ENCODE results near the gene GATC. TPM values are rescaled to one million over a fixed set of nuclear protein-coding genes. Genes with fewer than 3 reads are reported as not detected.

GATC gene
- total and polyA plus RNA-seq, 2 experiments from 2014 or later: 12.7 to 19.3 TPM

- no peak overlapping the region for H3K4me3 ChIP-seq
- H3K36me3 ChIP-seq: no peaks in the 10 kb centered on the region
- H3K27ac ChIP-seq: no peak overlapping the region
- H3K9me3 ChIP-seq (ENCODE audit: low read depth): no peaks in the 10 kb centered on the region
- no peaks in the 10 kb centered on the region for H3K27me3 ChIP-seq
- DNase-seq (ENCODE audit: low read depth in 1 of 2, low spot score in 1 of 2): no peak
- TF ChIP-seq CTCF (IDR thresholded peaks at IDR 0.05; ENCODE audit: low read depth, low read length): no peak
- no peaks in the 10 kb centered on the region for H3K4me1 ChIP-seq (ENCODE audit: low read depth)
Measured at GRCh38 chr12:120425797-120426196, 20.4 kb upstream of the GATC start.

- H3K27me3 ChIP-seq: no peaks in the 10 kb centered on the region
- no peak overlapping the region for H3K27ac ChIP-seq
- no peaks in the 10 kb centered on the region for H3K36me3 ChIP-seq
- DNase-seq (ENCODE audit: low read depth in 1 of 2, low spot score in 1 of 2): no peak
- no peaks in the 10 kb centered on the region for H3K4me1 ChIP-seq (ENCODE audit: low read depth)
- no peak overlapping the region for H3K4me3 ChIP-seq
- no peaks in the 10 kb centered on the region for H3K9me3 ChIP-seq (ENCODE audit: low read depth)
- TF ChIP-seq CTCF (IDR thresholded peaks at IDR 0.05; ENCODE audit: low read depth, low read length): no peak
Measured at GRCh38 chr12:120428597-120429229, 17.5 kb upstream of the GATC start.

GRCh38 chr12:120429368-120429767 lies 16.9 kb upstream of the GATC start:
- H3K4me3 ChIP-seq: no peak overlapping the region
- no peaks in the 10 kb centered on the region for H3K9me3 ChIP-seq (ENCODE audit: low read depth)
- H3K27me3 ChIP-seq: no peaks in the 10 kb centered on the region
- no peak for TF ChIP-seq CTCF (IDR thresholded peaks at IDR 0.05; ENCODE audit: low read depth, low read length)
- DNase-seq (ENCODE audit: low read depth in 1 of 2, low spot score in 1 of 2): no peak
- H3K27ac ChIP-seq: no peak overlapping the region
- H3K4me1 ChIP-seq (ENCODE audit: low read depth): no peaks in the 10 kb centered on the region
- H3K36me3 ChIP-seq: no peaks in the 10 kb centered on the region

GRCh38 chr12:120432772-120433525 lies 13.3 kb upstream of the GATC start:
- no peak overlapping the region for H3K27ac ChIP-seq

More at GRCh38 chr12:120432772-120433525, 13.3 kb upstream of the GATC start:
- H3K4me1 ChIP-seq (ENCODE audit: low read depth): no peaks in the 10 kb centered on the region
- TF ChIP-seq CTCF (IDR thresholded peaks at IDR 0.05; ENCODE audit: low read depth, low read length): no peak
- H3K36me3 ChIP-seq: no peaks in the 10 kb centered on the region
- no peaks in the 10 kb centered on the region for H3K27me3 ChIP-seq
- H3K9me3 ChIP-seq (ENCODE audit: low read depth): no peaks in the 10 kb centered on the region
- H3K4me3 ChIP-seq: no peak overlapping the region
- DNase-seq (ENCODE audit: low read depth in 1 of 2, low spot score in 1 of 2): no peak
